Tibial nerve (tissue), 4 donors: ENCODE measurements around the gene ZPLD1.

Experiments used
- EP300 ChIP-seq, 2 donors: sonication (generic); formaldehyde crosslinking; IDR thresholded peaks; one replicate each; pipeline ENCODE4 v1.6.1; 2017; ENCODE audit warnings: antibody characterized with exemption in 2 of 2, mild to moderate bottlenecking in 1 of 2
- TF ChIP-seq, protein P1 (sequence below), 5 experiments: fragments of 200-600 bp in 3 of 5; fragments of 450-650 bp in 2 of 5; sonication (generic) in 3 of 5; IDR thresholded peaks; one replicate each; pipeline ENCODE4 v1.5.1; 2016 to 2019; ENCODE audit warnings: antibody characterized with exemption in 5 of 5, mild to moderate bottlenecking in 3 of 5, moderate library complexity in 2 of 5

GRCh38 chr3:102415553-102415952 lies 19.3 kb upstream of the ZPLD1 start:
- TF ChIP-seq EP300 (IDR thresholded peaks at IDR 0.05): no peak
- TF ChIP-seq, protein P1, sequence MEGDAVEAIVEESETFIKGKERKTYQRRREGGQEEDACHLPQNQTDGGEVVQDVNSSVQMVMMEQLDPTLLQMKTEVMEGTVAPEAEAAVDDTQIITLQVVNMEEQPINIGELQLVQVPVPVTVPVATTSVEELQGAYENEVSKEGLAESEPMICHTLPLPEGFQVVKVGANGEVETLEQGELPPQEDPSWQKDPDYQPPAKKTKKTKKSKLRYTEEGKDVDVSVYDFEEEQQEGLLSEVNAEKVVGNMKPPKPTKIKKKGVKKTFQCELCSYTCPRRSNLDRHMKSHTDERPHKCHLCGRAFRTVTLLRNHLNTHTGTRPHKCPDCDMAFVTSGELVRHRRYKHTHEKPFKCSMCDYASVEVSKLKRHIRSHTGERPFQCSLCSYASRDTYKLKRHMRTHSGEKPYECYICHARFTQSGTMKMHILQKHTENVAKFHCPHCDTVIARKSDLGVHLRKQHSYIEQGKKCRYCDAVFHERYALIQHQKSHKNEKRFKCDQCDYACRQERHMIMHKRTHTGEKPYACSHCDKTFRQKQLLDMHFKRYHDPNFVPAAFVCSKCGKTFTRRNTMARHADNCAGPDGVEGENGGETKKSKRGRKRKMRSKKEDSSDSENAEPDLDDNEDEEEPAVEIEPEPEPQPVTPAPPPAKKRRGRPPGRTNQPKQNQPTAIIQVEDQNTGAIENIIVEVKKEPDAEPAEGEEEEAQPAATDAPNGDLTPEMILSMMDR (IDR thresholded peaks at IDR 0.05): no peak
